Keratinocyte (primary cell): ENCODE results near the gene PIGU. TPM values are rescaled to one million over a fixed set of nuclear protein-coding genes. Genes with fewer than 3 reads are reported as not detected.
"Not testable (repeated sequence)": the region's sequence is repeated elsewhere in the genome, so short reads cannot be mapped to it uniquely, and the experiment has no call there.

Experiments used
- DNase-seq: peaks from one replicate; pipeline ENCODE4 v3.0.0-alpha.2; 2011; ENCODE audit warnings: low read depth, missing footprints, low spot score
- FAIRE-seq: peaks from 2 replicates; lab custom pipeline; 2011; peaks lifted over from hg19 to GRCh38; lab: Jason Lieb, UNC
- H2AFZ ChIP-seq: 2 replicates; pipeline ENCODE4 v1.6.0; 2012; ENCODE audit warnings: low read length, control low read depth, inconsistent platforms; ENCODE audit not compliant: control insufficient read depth
- H3K27ac ChIP-seq: 2 replicates; pipeline ENCODE4 v1.5.1; 2011; ENCODE audit warnings: low read length; ENCODE audit not compliant: control insufficient read depth, insufficient read depth
- H3K27me3 ChIP-seq: 3 replicates; pipeline ENCODE4 v1.6.0; 2011; ENCODE audit warnings: low read length; ENCODE audit not compliant: control insufficient read depth, insufficient read depth; ENCODE audit errors: extremely low read depth
- H3K36me3 ChIP-seq, 2 experiments: 2 replicates in 1 of 2; 3 replicates in 1 of 2; pipeline ENCODE4 v1.5.1; 2011; ENCODE audit warnings: low read length in 2 of 2, mild to moderate bottlenecking in 1 of 2; ENCODE audit not compliant: control insufficient read depth in 2 of 2, insufficient read depth in 2 of 2; ENCODE audit errors: extremely low read depth in 1 of 2
- H3K4me1 ChIP-seq: 3 replicates; pipeline ENCODE4 v1.5.1; 2011; ENCODE audit warnings: low read length; ENCODE audit not compliant: control insufficient read depth, insufficient read depth; ENCODE audit errors: extremely low read depth
- H3K4me2 ChIP-seq: 3 replicates; pipeline ENCODE4 v1.6.0; 2011; ENCODE audit warnings: low read depth, low read length; ENCODE audit not compliant: control insufficient read depth, insufficient read depth; ENCODE audit errors: extremely low read depth
- H3K4me3 ChIP-seq, 3 experiments: fragments of 200-600 bp in 1 of 3; sonication (generic) in 1 of 3; 2 replicates in 2 of 3; 3 replicates in 1 of 3; pipeline ENCODE4 v1.5.1; 2011 to 2016; ENCODE audit warnings: low read length in 3 of 3, mild to moderate bottlenecking in 3 of 3, control low read depth in 2 of 3, inconsistent platforms in 1 of 3, low read depth in 1 of 3, mixed read lengths in 1 of 3, mixed run types in 1 of 3, moderate library complexity in 1 of 3; ENCODE audit not compliant: control insufficient read depth in 2 of 3, insufficient read depth in 2 of 3; ENCODE audit errors: extremely low read depth in 1 of 3
- H3K79me2 ChIP-seq: 2 replicates; pipeline ENCODE4 v1.6.0; 2012; ENCODE audit warnings: low read length; ENCODE audit not compliant: control insufficient read depth, insufficient read depth
- H3K9ac ChIP-seq: 3 replicates; pipeline ENCODE4 v1.6.0; 2011; ENCODE audit warnings: low read length; ENCODE audit not compliant: control insufficient read depth, insufficient read depth; ENCODE audit errors: extremely low read depth
- H3K9me1 ChIP-seq: 3 replicates; pipeline ENCODE4 v1.6.0; 2011; ENCODE audit warnings: low read length; ENCODE audit not compliant: control insufficient read depth, insufficient read depth; ENCODE audit errors: extremely low read depth
- H3K9me3 ChIP-seq: 2 replicates; pipeline ENCODE4 v1.5.1; 2012; ENCODE audit warnings: low read depth, low read length; ENCODE audit not compliant: control insufficient read depth
- H4K20me1 ChIP-seq: 3 replicates; pipeline ENCODE4 v1.6.0; 2011; ENCODE audit warnings: low read length; ENCODE audit not compliant: control insufficient read depth, insufficient read depth; ENCODE audit errors: extremely low read depth
- EZH2 ChIP-seq: IDR thresholded peaks from one replicate; pipeline ENCODE4 v1.6.1; 2012; ENCODE audit warnings: inconsistent platforms, mild to moderate bottlenecking, low read length, moderate library complexity
- dilution Hi-C: fragments of 300-500 bp; cut with MboI; formaldehyde crosslinking; loops from one replicate; pipeline ENCODE4 v1.7.0; 2020; ENCODE audit warnings: low sequenced_read_pairs; ENCODE audit not compliant: extremely low pct_ligation_motif_present
- polyA plus RNA-seq, 5 experiments: library from polyadenylated mRNA; depleted of rRNA in 3 of 5; stranded (reverse) in 3 of 5; stranded (forward) in 1 of 5; unstranded in 1 of 5; fragments of >200 nt; gene quantifications; 1 replicate in 1 of 5; 2 replicates in 3 of 5; 3 replicates in 1 of 5; pipeline versions ENCODE4 v1.2.1 to v1.2.3, GENCODE V29; 2011 to 2012; ENCODE audit warnings: missing spikeins in 2 of 5, low read depth in 1 of 5, low replicate concordance in 1 of 5
- TF ChIP-seq, protein P1 (sequence below), 3 experiments: IDR thresholded peaks in 1 of 3; conservative IDR thresholded peaks in 1 of 3; optimal IDR thresholded peaks in 1 of 3; 2 replicates in 2 of 3; 3 replicates in 1 of 3; pipeline versions ENCODE3 to v1.5.1; 2011; ENCODE audit warnings: low read length in 3 of 3, mild to moderate bottlenecking in 3 of 3, moderate library complexity in 2 of 3, control low read depth in 1 of 3, inconsistent platforms in 1 of 3; ENCODE audit not compliant: insufficient read depth in 2 of 3; ENCODE audit errors: extremely low read depth in 1 of 3

Gene PIGU
- polyA plus RNA-seq, 1 donor (not counting 4 experiments of a cell fraction or from before 2014, with no cell fraction given): 48.0 TPM

DNA sequence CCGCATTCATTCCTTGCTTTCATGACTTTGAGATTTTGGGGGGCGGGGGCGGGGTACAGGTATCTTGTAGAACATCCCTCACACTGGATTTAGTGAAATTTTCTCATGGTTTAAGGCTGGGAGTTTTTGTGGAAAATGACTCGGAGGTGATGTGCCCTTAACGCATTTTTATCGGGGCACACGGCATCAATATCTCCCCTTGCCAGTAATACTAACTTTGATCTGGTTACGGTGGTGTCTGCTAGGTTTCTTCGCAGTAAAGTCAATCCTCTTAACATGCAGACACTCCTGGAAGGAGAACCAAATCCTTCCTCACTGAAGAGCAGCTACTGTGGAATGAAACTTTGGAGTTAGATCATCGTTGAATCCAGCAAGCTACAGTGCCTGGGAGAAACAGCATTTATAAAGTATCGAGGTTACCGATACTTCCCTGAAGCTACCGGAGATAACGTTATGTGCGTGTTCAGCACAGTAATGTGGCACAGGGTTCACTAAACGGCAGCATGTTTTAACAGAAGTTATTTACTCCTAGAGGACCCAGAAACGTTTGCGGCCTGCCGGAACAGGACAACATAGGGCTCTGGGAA, 161.9 kb downstream of the PIGU start:
- Histone ChIP-seq H3K9me1 (no peaks in the 10 kb centered on the region), H3K36me3 (peaks cover 12 to 16% of the 10 kb centered on the region in 2 experiments), H3K27me3 (no peaks in the 10 kb centered on the region), H3K4me1 (peaks cover 25% of the 10 kb centered on the region), H3K9ac (peak overlapping the region; percentile 96), H4K20me1 (no peaks in the 10 kb centered on the region), H3K79me2 (peaks cover 35% of the 10 kb centered on the region), H3K4me2 (peak overlapping the region; percentile 88), H2AFZ (no peak overlapping the region), H3K9me3 (no peaks in the 10 kb centered on the region), H3K27ac (peak overlapping the region; percentile 96), H3K4me3 (peak overlapping the region; percentile 83 to 98 (median 97))
- TF ChIP-seq, protein P1, sequence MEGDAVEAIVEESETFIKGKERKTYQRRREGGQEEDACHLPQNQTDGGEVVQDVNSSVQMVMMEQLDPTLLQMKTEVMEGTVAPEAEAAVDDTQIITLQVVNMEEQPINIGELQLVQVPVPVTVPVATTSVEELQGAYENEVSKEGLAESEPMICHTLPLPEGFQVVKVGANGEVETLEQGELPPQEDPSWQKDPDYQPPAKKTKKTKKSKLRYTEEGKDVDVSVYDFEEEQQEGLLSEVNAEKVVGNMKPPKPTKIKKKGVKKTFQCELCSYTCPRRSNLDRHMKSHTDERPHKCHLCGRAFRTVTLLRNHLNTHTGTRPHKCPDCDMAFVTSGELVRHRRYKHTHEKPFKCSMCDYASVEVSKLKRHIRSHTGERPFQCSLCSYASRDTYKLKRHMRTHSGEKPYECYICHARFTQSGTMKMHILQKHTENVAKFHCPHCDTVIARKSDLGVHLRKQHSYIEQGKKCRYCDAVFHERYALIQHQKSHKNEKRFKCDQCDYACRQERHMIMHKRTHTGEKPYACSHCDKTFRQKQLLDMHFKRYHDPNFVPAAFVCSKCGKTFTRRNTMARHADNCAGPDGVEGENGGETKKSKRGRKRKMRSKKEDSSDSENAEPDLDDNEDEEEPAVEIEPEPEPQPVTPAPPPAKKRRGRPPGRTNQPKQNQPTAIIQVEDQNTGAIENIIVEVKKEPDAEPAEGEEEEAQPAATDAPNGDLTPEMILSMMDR (optimal IDR thresholded peaks at IDR 0.05 in 1 of 3, IDR thresholded peaks at IDR 0.05 in 1 of 3, conservative IDR thresholded peaks at IDR 0.05 in 1 of 3; ENCODE audit: extremely low read depth in 1 of 3, insufficient read depth in 2 of 3, low read length in 3 of 3): no peak
- no peak for TF ChIP-seq EZH2
- DNase-seq: no peak
- FAIRE-seq: peak; percentile 67
- dilution Hi-C loops: no loop called here

DNA sequence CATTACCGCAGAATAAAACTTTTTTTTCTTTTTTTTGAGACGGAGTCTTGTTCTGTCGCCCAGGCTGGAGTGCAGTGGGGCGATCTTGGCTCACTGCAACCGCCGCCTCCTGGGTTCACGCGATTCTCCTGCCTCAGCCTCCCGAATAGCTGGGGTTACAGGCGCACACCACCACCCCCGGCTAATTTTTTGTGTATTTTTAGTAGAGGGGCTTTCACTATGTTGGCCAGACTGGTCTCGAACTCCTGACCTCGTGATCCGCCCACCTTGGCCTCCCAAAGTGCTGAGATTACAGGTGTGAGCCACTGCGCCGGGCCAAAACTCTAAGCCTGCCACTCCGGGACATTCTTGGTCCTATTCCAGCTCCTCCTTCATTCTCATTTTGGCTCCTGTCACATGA, 162.9 kb downstream of the PIGU start:
- dilution Hi-C loops, DNase-seq, FAIRE-seq, H2AFZ ChIP-seq, H3K9me3 ChIP-seq, H3K9me1 ChIP-seq, H4K20me1 ChIP-seq, H3K27me3 ChIP-seq: not testable (repeated sequence)
- Histone ChIP-seq H3K4me1 (peaks cover 25% of the 10 kb centered on the region), H3K36me3 (peaks cover 16 to 21% of the 10 kb centered on the region in 2 experiments), H3K9ac (peak overlapping the region; percentile 96), H3K27ac (peak overlapping the region; percentile 96), H3K4me3 (peak overlapping the region in 1 of 3 experiments; percentile 98), H3K4me2 (peak overlapping the region; percentile 88), H3K79me2 (peaks cover 27% of the 10 kb centered on the region)
